GM18907 (cell line): ENCODE results near the gene TBCD.
"Not testable (repeated sequence)": the region's sequence is repeated elsewhere in the genome, so short reads cannot be mapped to it uniquely, and the experiment has no call there.

ENCODE experiments used
- ATAC-seq: cut with Tn5 transposase; IDR thresholded peaks from one replicate; pipeline ENCODE4 v1.9.1; 2021; ENCODE audit warnings: mild to moderate bottlenecking, moderate library complexity; ENCODE audit not compliant: unreplicated experiment

Gene TBCD

DNA sequence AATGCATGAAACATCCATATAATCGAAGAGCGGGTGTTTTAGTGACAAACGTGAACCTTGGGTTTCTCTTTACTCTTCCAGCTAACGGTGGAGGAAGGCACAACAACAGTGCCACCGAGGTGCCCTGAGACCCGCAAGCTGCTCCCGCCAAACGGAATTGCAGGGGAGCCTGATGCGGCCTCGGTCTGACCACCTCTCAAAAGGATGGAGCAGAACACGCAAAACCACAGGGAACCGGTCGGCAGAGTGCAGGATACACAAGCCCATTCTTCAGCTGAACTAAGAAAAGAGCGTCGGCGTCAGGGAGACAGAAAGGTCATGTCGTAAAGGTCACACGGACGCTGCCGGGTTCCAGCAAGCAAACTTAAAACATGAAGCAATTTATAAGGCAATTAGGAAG is 197.5 kb downstream of the TBCD start:
- no peak for ATAC-seq

DNA sequence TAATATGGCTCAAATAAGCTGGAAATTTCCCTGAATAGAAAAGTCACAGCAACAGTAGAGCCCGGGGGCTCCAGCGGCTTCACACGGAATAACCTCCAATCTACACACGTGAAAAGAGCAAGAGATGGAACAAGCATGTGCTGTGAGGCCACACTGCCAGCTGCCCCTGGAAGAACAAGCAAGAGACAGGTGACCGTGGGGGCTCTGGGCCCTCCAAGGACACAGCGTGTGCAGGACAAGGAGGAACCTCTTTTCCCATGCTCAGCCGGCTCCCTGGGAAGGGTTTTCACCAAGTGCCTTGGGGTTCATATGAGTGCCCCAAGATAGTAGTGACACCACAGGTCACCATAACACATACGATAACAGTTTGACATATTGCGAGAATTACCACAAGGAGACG is 198.1 kb downstream of the TBCD start:
- ATAC-seq = no peak

DNA sequence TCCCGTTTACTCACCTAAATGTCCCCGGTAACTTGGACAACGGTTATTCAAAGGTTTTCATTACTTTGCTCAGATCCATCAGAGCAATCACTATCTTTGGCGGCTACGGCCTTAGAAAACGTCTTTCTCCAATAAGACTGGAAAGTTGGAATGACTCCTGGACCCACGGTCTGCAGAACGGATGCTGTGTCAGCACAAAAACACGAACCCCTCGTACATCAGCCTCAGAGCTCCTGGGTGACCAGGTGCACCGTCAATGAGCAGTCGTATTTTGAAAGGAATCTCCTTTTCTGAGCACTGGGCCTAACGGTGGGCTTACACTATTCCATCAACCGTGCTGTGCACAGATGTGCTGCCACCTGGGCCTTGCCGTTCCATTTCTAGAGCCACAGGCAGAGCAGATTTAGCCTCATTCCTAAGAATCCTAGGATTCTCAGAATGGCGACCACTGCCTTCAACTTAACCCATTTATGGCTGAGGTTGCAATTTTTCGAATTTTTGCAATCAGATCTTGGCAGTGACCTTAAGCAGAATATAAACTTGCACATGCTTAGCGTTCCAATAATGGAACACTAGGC is 198.7 kb downstream of the TBCD start:
- ATAC-seq = no peak

DNA sequence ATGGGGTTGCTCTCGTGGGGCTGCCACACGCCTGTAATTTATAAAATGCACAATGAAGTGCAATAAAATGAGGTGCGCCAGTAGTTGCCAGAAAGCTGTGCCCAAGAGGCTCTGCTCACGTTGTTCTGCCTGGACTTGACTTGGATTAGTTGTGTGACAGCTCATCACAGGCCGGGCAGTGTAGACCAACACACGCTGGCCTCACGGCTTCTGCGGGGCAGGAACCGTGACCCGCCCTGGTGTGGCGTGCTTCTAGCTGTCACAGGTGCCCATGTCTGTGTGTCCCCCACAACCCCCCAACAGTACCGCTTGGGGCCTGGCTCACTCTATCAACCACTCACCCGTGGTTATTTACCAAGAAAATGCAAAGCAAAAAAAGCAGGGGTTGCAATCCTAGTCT is 200.2 kb downstream of the TBCD start:
- no peak for ATAC-seq

DNA sequence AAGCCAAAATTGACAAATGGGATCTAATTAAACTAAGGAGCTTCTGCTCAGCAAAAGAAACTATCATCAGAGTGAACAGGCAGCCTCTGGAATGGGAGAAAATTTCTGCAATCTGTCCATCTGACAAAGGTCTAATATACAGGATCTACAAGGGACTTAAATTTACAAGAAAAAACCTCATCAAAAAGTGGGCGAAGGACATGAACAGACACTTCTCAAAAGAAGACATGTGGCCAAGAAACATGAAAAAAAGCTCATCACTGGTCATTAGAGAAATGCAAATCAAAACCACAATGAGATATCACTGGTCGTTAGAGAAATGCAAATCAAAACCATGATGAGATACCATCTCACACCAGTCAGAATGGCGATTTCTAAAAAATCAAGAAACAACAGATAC is 203.2 kb downstream of the TBCD start:
- ATAC-seq = not testable (repeated sequence)

DNA sequence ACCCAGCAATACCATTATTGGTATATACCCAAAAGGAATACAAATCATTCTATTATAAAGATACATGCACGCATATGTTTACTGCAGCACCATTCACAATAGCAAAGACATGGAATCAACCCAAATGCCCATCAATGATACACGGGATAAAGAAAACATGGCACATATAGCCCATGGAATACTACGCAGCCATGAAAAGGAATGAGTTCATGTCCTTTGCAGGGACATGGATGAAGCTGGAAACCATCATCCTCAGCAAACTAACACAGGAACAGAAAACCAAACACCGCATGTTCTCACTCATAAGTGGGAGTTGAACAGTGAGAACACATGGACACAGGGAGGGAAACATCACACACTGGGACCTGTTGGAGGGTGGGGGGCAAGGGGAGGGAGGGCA is 203.8 kb downstream of the TBCD start:
- ATAC-seq = not testable (repeated sequence)

DNA sequence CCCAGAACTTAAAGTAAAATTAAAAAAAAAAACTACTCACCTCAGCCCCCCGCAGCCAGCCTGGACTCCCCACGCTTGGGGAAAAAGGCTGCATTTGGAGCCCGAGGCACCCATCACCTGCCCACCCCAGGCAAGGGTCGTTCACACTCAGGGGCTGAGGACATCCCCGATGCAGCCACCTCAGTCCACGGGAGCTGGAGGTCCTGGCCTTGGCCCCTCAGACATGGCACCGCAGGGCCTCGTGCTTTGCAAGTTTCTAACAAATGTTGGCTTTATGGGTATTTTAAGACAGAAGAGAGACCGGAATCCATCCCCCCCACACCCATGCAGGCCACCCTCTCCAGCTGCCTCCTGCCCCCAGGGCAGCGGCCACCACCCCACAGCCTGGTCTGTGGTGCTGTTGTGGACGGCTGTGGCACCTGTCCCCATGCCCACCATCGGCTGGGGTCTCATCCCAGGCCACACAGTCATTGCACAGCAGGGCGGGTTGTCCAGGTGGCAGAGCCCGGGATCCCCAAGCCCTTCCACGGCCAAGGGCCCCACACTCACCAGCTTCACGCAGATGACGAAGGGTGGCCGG is 204.4 kb downstream of the TBCD start:
- ATAC-seq = no peak

DNA sequence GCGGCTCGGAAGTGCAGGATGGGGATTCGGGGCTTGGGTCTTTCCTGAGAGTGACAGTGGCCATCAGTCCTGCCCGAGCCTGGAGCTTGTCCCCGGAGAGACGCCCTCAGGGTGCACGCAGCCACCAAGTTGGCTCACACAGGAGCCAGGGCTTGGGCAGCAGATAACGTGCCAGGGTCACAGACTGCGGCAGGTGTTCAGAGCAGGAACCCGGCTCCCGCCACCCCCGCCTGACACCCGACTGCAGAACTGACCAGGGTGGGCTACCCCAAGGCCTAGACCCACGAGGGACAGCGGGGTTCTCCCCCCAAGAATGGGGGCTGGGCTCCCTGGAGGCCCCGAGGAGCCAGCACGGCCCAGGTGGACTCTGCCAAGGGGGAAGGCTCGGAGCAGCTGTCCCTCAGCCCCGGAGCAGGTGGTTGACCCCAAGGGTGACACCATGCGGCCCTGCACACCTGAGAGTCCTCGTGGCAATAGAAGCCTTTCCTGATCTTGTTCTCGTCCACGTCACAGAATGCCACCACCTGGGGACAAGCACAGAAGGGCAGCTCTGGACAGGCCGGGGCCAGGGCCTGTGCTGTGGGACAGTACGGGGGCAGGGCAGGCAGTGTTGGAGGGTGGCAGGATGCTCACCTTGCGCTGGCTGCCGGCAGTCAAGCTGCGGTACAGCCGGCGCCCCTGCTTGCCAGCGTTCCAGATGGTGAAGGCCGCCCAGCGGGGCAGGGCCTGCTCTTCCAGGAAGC is 205.0 kb downstream of the TBCD start:
- no peak for ATAC-seq

DNA sequence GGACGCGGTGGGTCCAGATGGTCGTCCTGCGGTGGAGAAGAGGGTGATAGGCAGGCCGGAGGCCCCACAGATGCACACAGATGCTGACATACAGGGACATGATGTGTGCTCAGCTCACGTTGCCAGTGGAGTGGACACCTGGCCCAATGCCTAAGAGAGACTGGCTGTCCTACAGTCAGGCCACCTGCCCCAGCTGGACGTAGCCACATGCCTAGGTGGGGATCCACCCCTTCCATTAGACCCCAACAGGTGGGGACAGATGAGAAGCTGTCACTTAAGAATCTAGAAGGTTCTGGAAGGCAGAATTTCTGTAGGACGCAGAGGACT is 205.6 kb downstream of the TBCD start:
- ATAC-seq = no peak

DNA sequence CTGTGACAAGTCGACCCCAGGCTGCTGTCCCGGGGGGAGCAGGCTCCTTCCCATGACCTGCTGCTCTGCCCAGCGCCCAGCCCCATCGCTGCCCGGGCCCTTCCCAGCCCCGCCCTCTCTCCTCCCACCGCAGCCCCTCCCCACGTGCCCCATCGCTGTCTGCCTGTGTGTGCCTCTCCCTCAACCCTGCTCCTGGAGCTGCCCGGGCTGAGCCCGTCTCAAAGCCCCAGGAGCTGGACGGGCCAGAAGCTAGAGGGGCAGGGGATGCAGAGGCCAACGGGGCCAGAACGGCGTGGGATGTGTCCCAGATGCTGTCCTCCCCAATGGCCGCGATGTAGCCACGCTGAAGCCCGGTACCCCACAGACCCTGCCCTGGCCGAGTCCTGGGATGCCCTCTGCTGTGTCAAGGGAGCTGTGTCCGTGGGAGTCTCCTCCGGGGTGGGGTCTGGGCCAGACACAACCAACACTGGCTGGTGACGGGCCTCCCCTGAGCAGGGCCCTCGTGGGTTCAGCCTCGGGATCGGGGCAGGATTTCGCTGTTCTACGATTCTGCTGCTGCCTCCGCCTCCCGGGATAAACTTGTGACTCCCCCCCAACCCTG is 206.2 kb downstream of the TBCD start:
- no peak for ATAC-seq

DNA sequence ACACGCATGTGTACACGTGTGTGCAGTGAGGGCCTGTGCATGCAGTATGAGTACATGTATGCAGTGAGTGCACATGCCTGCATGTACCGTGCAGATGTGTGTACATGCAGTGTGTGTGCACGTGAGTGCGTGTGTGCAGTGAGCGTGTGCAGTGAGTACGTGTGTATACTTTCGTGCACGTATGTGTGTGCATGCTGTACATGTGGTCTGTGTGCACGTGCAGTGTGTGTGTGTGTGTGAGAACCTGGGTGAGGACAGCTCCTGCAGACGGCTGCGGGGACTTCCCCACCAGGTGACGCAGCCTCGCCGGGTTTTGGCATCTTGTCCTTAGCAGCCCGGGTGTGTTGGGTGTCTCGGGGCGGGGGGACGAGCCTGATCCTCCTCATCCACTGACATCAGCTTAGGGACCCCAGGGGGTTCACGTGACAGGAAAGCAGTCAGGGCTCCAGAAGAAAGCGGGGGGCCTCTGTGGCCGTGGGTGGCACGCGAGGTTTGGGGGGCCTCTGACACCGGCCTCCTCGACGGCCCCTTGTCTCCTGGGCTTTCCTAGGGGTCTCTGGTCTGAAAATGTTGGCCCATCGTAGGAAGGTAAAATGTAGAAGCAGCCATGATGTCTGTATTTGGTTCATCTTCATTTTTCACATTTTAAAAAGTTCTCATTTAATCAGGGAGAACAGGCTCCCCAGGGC is 207.5 kb downstream of the TBCD start:
- no peak for ATAC-seq

DNA sequence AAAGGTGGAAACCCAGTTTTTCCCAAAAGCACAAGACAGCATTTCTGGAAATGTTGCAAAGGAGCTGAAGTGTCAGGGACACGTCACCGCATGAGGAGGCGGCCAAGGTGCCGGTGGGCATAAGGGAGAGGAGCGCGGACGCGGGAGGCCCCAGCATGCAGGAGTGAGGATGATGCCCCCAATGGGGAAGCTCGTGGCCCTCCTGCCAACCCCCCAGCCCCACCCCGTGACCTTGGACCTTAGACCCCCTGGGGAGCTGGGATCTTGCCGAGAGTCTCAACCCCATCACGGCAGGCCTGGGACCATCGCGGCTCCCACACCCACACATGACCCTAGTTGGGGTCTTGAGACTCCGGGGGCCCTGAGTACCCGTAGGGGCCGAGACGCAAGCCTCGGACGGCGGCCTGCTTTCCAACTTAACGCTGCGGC is 208.1 kb downstream of the TBCD start:
- no peak for ATAC-seq

DNA sequence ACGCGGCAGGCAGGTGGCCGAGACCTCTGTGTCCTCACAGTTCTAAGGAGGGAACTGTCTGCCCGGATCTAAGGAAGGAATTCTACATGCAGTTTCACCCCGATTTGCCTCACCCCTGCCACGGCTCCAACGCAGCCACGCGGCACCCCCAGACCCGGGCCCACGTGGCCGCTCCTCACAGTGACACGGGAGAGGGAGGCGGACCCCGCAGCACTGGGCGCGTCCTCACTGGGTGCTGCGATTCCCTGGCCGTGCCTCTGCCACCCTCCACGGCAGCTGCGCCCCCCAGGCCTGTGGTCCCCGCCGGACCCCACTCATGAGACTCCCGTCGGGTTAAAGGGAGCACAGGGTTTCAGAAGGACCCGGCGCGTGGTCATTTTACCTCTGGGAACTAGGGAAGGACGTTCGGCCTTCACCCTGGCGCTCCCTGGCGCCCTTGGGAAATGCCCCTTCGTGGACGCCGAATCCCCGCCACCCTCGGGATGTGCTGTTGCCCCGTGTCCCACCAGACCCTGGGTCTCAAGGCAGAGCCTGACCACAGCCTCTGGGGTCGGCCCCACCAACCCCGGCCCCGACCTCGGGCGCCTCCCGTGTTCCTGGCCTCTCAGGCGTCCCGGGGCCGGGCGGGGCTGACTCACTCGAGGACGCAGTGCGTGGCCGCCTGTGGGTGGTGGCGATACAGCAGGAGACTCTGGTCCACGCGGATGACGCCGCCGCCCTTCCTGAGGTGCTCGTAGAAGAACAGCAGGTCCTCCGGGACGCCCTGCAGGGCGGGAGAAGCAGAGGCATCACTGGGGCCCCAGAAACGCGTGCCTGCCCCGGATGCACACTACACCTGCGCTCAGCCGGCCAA is 208.8 kb downstream of the TBCD start:
- ATAC-seq = no peak

DNA sequence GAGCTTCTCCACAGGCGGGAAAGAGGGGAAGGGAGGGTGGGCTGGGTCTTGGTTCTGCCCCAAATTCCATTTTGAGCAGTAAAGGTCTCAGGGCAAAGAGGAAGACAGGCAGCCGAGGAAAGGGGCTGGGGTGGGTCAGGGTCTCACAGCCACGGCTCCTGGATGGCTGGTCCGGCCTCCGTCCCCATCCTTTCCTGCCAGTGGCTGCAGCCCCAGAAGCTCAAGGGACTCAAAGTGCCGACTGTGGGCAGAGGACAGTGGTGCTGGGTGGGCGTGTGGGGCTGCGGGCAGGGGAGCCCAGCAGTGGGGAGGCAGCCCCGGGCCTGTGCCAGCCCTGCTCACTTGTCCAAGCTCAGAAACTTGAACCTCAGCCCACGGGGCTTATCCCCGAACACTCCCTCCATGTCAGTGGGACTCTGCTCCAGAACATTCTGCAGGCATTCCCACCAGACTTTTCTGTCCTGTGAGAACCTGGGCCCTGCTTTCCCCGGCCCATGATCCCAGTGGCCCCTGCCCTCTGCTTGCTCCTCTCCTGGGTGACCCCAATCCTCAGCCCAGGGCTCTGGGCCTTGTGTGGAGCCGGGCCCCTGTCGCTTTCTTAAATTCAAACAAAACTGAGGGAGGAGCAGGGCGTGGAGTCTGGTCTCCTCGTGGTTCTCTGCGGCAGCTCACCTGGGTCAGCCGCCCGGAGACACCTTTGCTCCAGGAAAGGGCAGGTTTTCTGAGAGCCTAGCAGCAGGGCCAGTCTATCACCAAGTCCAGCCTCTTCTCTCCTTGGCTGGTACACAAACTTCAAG is 209.7 kb downstream of the TBCD start:
- ATAC-seq = no peak

DNA sequence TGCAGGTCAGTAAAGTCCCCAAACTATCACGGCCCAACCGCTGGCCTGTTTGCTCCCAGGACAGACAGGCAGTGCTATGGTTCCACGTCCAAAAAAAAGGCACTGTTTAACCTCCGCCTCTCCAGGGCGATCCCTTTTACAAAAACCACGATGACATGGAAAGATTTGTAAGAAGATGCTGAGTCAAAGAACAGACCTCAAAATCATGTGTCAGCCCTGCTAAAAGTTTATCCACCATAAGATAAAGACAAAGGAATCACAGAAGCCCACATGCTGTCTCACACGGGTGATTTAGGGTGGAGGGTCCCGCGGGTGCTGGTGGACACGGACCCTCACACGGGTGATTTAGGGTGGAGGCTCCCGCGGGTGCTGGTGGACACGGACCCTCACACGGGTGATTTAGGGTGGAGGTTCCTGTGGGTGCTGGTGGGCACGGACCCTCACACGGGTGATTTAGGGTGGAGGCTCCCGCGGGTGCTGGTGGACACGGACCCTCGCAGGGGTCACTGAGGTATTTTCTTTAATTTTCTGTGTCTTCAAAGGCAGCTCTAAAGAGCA is 210.4 kb downstream of the TBCD start:
- no peak for ATAC-seq

DNA sequence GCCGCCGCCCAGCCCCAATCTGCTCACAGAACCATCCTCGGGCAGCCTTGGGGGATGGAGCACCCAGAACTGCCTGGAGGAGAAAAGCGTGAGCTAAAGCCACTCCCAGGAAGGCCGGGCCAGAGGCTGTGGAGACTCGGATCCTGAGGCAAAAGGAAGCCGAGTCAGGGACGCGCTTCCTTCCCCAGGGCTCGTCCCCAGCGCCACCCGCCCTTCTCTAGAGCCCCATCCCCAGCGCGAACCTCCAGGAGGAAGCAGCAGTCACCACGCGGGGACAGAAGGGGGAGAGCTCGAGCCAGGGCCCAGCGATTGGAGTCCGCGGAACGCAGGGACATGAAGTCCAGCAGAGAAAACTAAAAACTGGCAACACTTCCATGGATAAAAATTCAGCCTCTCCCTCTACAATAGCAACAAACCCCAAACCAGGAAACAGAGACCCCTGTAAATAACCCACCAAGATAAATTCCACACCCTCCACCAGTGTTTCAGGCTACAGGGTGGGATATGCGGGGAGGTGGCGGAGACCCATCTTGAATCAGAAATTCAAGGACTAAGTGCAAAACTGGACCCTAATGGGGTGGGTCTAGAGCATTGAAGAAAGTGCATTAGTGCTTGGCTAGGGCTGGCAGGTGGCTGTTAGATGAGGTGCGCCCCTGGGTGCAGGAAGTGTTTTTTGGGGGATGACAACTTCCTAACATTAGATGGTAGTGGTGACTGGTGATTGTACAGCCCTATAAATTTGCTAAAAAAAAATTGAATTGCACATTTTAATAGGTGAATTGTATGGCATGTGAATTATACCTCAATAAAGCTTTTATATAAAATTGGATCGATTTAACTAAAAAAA is 211.5 kb downstream of the TBCD start:
- ATAC-seq = no peak

DNA sequence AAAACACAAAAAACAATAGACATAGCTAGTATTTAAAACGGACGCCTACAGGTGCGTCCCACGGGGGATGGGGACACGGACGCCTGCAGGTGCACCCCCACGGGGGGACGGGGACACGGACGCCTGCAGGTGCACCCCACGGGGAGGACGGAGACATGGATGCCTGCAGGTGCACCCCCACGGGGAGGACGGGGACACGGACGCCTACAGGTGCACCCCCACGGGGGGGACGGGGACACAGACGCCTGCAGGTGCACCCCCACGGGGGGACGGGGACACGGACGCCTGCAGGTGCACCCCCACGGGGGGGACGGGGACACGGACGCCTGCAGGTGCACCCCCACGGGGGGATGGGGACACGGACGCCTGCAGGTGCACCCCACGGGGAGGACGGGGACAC is 212.6 kb downstream of the TBCD start:
- not testable (repeated sequence) for ATAC-seq

DNA sequence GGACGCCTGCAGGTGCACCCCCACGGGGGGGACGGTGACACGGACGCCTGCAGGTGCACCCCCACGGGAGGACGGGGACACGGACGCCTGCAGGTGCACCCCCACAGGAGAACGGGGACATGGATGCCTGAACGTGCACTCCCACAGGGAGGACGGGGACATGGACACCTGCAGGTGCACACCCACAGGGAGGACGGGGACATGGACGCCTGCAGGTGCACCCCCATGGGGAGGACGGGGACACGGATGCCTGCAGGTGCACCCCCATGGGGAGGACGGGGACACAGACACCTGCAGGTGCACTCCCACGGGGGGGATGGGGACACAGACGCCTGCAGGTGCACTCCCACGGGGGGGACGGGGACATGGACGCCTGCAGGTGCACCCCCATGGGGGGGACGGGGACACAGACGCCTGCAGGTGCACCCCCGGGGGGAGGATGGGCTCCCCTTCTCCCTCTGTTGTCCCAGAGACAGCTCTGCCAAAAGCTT is 213.0 kb downstream of the TBCD start:
- no peak for ATAC-seq

DNA sequence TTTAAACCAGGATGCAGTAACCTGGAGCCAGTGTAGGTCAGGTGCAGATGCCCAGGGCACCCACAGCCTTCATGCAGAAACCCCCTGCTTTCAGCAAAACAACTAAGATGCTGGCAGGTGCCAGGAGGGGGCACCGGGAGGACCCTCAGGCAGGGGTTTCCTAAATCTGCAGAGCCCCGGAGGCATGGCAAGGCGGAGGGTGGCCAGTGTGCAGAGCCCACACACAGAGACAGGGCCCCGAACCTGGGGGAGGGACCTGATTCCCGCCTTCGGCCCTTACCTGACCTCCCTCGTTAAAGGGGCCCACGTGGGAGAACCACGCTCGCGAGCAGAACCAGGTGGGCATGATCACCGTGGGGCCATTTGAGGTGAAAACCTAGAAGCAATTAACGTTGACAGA is 213.5 kb downstream of the TBCD start:
- no peak for ATAC-seq
